GM21619 (cell line): ENCODE results near the gene FEN1.

Experiments
- ATAC-seq: cut with Tn5 transposase; IDR thresholded peaks from one replicate; pipeline ENCODE4 v1.9.1; 2021; ENCODE audit not compliant: unreplicated experiment

Gene FEN1

DNA sequence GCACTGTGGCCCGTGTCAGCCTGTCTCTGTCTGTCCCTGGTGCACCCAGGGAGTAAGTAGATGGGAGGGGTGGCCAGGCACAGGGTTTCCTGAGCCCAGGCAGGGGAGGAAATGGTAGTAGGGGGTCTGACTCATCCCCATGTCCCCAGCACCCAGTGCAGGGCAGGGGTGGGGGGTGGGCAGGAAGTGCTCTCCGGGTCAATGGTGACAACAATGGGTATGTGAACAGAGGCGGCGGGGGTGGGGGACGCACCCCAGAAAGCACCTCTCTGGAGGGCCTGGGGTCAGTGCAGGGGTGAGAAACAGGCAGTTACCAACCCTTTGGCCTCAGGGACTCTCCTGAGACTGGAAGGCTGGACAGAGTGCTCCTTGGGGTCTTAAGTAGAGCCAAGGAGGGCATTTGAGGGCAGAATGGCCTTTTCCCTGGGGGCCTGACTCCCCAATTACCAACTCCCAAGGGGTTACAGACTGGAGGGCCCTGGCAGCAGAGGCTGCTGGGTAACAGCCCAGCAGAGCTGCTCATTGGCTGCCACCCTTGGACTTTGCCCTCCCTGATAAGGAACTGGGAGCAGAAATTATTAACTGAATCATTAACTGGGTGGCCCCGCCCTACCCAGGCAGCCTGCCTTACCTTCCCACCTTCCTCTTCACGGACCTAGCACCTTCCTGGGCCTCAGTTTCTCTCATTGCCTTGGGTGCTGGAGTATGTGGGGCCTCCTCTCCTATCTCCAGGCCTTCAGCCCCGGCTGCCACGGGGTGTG is 36.1 kb upstream of the FEN1 start:
- no peak for ATAC-seq

DNA sequence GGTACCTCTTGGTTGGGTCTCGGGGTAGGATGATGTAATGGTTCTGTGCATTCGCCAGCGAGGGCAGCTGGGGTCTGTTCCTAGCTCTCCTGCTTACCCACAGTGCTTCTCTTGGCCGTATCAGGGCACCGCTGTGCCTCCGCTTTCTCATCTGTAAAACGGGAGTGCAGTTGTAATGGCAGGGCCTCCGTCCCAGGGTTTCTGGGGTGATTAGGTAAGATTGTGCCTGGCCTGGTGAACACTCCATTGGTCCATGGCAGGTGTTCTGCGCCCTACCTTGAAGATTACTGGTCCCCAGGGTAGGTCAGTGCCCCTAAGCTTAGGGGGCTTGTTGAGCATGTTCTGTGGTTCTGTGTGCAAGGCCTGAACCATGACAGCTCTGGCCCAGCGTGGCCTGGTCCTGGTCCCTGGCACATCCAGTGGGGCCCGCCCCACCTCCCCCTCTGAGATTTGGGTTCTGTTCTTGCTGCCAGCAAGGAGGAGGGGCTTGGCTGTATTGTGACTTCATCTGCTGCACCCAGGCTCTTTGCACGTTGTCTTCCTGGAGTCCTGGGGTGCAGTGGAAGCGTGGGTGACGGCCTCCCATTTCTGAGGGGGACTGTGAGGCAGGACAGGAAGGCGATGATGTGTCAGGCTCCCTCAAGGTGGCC is 35.4 kb upstream of the FEN1 start:
- no peak for ATAC-seq

DNA sequence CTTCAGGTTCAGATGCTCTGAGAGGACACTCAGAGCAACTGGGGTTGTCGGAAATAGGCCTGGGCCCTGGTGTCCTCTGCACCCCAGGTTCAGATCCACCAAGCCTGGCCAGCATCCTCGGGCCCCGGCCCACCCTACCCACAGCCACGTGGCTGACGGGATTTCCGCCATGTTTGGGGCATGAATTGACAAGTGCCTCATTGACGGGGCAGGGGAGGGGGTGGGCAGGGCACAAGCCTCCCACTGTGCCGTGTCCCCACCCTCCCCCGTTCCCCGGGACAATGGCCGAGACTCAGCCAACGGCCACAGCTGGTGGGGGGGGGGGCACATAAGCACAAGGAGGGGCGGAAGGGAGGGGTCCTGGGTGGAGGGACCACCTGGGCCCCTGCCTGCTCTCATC is 31.8 kb upstream of the FEN1 start:
- no peak for ATAC-seq

DNA sequence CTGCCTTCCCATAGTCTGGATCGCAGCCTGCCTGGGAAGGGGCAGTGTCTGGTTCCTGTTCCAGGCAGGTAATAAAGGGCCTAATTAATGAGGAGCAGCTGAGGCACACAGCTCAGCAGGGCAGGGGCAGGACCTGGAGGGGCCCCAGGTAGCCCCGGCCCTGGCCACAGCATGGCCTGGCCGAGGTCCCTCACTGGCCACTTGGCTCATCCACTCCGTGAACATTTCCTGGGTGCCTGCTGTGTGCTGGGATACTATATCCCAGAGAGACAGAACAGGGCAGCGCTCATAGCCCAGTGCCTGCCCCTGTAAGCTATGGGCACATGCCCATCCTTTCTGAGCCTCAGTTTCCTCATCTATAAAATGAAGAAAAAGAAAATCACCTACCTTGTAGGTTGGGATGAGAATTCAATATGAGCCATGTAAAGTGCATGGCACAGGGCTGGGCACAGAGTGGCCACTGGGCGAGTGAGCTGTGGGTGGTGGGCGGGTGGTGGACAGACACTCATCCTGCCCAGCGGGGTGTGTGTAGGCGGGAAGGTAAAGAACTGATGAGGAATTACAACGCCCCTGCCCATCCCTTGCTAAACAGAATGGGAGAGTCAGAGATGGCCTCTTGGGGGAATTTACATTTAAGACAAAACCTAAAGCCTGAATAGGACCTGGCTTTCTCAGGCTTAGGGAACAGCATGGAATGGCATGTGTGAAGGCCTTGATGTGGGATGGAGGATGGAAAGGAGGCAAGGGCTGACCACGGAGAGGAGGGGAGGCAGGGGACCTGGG is 31.1 kb upstream of the FEN1 start:
- no peak for ATAC-seq

DNA sequence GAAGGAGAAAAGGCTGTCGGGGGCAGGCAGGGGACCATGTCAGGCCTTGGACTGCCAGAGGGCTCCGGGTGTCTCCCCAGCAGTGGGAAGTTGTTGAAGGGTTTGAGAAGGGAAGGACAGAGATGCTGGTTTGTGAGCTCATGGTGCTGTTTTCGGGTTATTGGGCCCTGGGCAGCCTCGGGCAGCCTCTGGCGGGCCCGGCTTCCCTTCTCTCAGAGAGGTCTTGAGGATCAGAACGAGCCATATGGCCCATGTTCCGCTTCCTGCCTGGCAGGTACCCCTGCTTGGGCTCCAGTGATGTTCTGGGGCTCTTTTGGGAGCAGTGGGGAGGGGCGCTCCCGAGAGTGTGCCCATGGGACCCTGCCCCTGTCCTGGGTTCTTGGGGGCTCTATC is 30.5 kb upstream of the FEN1 start:
- no peak for ATAC-seq

DNA sequence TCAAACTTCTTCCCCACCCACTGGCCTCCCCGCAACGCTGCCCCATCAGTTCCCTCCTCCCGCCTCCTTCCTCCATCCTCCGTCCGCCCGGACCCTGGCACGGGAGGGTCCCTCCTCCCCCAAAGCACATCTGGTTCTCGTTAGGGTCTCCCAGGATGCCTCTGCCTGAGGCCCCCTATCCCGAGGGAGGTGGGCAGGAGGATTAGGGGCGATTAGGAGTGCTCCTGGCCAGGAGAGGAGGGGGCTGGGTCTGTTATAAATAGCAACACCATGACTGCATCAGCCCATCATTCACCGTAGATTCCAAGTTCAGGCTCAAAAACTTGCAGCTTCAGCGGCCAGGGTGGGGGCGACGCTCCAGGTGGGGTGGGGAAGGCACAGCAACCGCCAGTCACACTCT is 29.9 kb upstream of the FEN1 start:
- no peak for ATAC-seq

DNA sequence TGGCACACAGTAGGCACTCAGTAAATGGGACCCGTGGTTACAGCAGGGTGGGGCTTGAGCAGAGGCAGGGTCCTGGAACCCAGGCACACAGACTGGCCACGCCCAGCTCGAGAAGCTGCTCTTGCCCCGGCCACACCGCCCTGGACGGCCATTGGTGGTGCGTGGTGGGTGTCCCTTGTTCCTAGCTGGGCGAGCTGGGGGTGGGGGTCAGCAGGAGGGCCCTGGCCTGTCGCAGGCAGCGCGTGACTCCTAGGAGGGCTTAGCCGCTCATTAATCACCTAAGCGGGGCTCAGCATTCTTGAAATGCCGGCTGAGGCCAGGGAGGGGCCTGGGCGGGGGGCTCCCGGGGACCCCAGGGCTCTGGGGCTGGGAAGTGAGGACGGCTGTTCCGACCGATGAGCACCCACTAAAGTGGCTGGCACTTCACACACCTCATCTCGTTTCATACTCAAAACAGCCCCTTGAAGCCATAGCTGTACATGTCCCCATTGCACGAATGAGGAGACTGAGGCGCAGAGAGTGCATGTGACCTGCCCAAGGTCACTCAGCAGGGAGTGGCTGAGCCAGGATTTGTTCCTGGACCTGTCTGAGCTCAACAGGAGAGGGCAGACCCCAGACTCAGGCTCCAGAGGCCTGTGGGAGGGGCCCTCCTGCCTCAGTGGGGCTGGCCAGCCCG is 28.6 kb upstream of the FEN1 start:
- no peak for ATAC-seq

DNA sequence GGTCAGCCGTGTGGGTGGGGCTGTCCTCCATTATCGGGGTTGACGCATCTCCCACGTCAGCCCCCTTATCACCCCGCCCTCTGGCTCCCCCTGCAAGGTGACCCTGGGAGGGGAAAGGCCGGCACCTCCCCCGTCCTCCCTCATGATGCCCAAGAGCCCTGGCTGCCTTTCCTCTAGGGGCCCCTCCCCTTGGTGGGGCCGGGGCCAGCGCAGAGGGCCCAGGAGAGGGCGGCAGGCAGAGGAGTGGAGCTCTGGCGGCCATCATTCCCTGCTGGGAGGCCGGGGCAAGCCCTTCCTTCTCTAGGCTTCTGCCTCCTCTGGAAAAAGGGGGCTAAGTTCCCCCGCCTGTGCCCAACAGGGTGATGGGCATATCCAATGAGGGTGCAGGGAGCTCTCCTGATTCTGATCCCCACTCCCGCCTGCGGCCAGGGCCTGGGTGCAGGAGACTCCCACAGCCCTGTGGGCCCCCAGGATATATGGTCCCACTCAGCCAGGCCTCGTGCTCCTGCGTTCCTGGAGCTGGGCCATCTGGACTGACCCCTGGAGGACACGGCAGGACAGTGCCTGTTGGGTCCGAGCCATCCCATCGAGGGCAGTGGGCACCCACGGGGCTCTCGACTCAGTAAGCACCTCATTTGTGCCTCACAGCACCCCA is 28.0 kb upstream of the FEN1 start:
- no peak for ATAC-seq

DNA sequence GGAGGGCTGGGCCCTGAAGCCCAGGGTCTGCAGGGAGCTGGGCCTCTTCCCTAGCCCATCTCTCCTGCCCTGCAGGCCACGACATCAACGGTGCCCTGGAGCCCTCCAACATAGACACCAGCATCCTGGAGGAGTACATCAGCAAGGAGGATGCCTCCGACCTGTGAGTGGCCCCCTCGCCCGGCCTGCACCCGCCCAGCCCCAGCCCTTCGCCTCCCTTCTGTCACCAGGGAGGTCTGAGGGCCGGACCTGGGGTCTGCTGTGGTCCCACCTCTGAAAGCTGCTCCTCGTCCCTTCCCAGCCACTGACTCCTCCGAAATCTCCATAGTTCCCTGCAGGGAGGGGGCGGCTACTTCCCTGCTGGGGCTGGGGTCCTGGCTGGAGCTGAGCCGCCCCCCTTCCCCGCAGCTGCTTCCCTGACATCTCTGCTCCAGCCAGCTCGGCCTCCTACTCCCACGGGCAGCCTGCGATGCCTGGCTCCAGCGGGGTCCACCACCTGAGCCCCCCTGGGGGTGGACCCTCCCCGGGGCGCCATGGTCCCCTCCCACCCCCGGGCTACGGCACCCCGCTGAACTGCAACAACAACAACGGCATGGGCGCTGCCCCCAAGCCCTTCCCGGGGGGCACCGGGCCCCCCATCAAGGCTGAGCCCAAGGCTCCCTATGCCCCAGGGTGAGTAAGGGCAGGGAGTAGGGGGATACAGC is 27.0 kb upstream of the FEN1 start:
- ATAC-seq, result no peak

DNA sequence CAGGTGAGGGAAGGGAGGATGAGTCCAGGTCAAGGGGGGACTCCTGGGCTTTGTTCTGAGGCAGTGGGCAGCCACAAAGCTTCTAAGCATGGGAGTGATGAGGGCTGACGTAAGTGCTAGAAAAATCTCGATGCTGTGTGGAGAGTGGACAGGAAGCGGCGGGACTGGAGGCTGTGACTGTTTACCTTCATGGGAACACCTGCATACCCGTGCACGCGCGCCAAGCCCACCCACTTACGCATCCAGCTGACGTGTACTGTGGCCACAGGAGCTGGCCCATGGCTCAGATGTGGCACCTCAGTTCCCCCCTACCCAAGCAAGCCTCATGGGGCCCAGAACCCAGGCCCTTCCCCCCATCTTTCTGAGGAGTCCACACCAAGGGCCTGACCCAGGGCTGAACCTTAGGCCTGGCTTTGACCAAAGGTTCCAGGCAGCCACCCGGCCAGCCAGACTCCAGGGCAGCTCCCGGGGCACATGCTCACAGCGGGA is 26.3 kb upstream of the FEN1 start:
- no peak for ATAC-seq

DNA sequence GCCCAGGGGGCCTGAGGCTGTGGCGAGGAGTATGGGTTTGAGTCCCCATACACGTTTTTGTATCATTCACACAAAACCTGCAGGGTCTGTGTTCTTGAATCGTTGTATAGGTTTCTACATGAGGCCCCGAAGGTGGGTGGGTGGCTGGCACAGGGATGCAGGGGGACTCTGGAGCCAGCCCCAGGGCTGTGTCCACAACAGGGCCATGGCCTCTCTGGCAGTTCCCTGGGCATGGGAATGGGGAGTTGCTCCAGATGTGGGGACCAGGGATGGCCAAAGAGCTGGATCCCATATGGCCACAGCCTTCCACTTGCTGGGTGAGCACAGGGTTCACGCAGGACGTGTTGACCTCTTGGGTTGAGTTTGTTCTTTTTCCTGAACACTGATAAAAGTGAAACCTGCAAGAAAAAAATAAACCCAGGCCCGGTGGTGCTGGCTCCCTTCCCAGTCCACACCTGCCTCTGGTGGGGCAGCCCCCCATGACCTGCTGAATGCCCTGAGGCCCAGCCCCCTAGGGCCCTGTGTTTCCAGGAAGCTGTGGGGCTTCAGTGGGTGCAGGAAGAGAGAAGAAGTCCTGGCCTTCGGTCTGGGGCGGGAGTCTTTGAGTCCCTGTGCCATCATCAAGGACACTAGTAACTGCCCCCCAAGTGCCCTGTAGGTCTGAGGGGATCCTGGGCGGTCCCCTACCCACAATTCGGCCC is 24.2 kb upstream of the FEN1 start:
- ATAC-seq, result no peak

DNA sequence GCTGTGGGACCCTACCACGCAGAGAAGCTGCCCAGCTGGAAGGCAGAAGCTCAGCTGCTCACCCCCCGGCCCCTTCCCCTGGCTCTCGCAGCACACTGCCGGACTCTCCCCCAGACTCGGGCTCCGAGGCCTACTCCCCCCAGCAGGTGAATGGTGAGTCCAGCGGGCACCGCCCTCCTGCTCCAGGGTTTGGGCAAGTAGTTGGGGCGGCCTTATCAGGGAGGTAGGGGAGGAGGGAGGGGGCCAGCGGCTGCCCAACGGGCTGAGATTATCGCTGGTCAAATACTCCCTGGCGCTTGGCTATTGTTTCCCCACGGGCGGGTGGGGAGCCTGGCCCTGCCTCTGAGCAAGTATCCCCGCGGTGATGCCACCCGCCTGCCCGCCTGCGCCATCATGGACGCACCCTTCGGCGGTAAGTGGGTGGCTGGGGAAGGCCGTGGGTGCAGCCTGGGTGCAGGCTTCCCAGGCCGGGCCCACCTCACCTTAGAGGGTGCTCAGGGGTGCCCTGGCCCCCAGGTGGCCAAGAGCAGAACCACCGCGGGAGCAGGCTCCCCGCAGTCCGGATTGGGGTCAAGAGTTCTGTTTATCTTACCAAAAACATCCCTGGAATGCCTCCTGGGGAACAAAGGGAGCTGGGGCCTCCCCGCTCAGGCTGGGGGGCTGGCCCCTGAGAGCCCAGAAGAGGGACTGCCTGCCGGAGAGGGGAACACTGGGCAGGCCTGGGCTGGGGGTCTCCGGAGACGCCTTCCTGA is 23.4 kb upstream of the FEN1 start:
- no peak for ATAC-seq

DNA sequence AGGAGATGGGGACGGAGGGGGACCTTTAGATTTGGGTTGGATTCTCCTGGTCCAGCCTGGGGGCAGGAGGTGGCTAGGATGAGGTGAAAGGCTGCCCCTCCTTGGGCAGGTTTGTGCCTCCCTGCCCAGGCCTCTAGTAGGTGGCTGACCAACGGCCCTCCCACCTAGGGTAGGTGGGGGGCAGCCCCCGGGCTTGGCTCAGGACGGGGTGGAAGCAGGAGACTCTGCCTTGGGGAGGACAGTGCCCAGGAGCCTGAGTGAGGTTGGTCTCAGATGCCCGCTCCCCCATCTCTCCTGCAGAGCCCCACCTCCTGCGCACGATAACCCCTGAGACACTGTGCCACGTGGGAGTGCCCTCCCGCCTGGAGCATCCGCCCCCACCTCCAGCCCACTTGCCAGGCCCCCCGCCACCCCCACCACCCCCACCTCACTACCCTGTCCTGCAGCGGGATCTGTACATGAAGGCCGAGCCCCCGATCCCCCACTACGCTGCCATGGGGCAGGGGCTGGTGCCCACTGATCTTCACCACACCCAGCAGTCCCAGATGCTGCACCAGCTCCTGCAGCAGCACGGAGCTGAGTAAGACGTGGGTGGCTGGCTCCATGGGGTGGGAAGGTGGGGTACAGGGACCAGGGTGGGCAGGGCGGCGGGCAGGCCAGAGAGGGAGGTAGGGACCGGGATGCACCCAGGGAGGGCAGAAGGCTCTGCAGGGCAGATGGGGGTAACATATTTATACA is 22.6 kb upstream of the FEN1 start:
- ATAC-seq, result no peak

DNA sequence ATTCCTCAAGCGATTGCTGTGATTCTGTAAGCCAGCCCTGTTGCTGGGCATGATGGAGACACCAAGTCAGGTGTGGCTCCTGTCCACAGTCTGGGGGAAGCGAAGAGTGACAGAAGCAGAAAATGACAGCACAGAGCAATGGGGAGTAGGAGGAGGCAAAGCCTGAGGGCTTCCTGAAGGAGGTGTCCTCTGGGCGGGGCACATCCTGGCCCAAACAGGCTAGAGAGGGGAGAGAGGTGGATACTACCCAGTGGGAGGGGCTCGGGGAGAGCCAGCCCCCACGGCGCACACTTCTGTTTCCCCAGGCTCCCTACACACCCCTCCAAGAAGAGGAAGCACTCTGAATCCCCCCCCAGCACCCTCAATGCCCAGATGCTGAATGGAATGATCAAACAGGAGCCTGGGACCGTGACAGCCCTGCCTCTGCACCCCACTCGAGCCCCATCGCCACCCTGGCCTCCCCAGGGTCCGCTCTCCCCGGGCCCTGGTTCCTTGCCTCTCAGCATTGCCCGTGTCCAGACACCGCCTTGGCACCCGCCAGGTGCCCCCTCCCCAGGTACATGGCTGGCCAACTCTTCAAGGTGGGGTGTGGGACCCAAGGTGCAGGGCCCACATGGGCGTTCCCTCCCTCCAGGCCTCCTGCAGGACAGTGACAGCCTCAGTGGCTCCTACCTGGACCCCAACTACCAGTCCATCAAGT is 21.4 kb upstream of the FEN1 start:
- ATAC-seq, result no peak

DNA sequence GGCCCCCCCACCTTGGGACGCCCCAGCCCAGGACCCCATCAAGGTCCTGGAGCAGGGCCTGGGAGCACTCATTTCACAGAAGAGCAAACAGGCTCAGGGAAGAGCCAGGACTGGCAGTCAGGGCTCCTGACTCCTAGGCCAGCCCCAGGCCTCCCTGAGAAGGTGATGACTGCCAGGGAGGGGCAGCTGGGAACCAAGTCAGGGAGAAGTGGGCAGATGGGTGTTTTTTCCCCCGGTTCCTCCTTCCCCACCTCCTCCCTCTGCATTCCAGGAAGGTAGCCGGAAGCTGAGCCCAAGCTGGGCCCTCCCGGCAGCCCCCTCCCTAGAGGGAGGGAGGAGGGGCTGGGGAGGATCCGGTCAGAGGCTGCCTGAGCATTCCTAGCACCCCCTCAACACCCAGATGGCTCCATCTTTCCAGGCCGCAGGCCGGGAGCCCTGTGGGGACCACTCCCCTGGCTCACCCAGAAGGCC is 20.7 kb upstream of the FEN1 start:
- ATAC-seq, result no peak

DNA sequence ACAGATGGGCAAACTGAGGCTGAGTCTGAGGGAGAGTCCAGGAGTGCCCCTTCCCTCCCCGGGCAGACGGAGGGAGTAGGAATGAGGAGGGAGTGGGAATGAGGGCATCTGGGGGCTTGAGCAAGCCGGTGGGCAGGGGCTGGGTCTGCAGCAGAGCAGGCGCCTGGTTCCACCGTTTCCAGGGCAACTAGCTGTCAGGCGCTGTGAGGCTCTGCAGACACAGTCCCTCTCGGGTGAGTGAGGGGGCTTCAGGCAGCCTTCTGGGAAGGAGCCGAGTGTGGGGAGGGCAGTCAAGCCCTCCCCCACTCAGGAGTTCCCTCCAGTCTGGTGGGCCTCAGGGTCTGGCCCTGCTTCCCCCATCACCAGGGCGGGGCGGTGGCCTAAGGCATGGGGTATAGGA is 19.4 kb upstream of the FEN1 start:
- ATAC-seq, result no peak

DNA sequence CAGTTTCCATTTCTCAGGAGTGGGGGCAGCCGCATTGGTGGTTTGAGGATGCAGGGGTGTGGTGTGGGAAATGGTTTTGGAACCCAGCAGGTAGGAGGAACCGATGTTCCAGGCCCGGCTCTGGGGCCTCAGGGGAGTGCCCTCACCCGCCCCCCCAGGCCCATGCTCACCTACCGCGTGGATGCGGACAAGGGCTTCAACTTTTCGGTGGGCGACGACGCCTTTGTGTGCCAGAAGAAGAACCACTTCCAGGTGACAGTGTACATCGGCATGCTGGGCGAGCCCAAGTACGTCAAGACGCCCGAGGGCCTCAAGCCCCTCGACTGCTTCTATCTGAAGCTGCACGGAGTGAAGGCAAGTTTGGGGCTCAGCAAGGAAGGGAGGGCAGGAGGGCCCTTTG is 18.9 kb upstream of the FEN1 start:
- no peak for ATAC-seq

DNA sequence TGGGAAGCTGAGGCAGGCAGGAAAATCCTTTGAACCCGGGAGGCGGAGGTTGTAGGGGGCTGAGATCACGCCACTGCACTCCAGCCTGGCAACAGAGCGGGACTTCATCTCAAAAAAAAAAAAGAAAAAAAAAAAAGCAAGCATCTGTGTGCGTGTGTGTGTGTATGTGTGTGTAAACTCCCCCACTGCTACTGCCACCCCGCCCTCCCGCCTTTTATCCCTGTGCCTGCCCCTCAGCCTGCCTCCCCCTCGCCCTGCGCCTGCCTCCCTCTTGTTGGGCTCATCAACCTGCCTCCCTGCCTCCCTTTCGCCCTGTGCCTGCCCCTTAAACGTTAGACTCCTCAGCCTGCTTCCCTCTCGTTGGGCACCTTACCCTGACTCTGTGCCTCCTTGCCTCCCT is 18.3 kb upstream of the FEN1 start:
- ATAC-seq, result no peak
